T-helper 22 cell (primary cell): Measurements from ENCODE around the gene OGT.
A peak's percentile ranks its signal among the peaks of the same experiment; 100 is the strongest.
"Not testable (repeated sequence)": the region's sequence is repeated elsewhere in the genome, so short reads cannot be mapped to it uniquely, and the experiment has no call there.

Source experiments
- DNase-seq: peaks from one replicate; pipeline ENCODE4 v3.0.0-alpha.2; 2020; ENCODE audit warnings: low read depth

Gene OGT

GRCh38 chrX:71532753-71533425 lies at the start of gene OGT:
Gene OGT, plus strand, starts transcription at chrX:71533104. Its CDS starts 196 bp downstream, at chrX:71533300.
- peak; percentile 87 for DNase-seq

DNA sequence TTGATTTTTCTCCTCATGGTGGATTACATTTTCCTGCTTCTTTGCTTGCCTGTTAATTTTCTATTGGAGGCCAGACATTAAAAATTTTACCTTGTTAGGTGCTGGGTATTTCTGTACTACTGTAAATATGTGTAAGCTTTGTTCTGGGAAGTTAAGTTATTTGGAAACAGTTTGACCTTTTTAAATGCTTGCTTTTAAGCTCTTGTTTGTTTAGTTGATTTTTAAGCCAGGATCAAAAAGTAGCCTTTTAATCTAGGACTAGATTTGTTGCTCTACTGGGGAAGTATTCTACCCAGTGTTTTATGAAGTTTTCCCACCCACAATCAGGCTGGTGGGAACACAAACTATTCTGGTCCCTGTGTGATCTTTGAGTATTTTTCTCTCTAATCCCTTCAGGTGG lies 45.1 kb upstream of the OGT start:
- DNase-seq, result no peak

GRCh38 chrX:71489540-71489939 lies 43.4 kb upstream of the OGT start:
- DNase-seq, result no peak

GRCh38 chrX:71492231-71493065 lies 40.5 kb upstream of the OGT start:
- DNase-seq, result peak; percentile 14

DNA sequence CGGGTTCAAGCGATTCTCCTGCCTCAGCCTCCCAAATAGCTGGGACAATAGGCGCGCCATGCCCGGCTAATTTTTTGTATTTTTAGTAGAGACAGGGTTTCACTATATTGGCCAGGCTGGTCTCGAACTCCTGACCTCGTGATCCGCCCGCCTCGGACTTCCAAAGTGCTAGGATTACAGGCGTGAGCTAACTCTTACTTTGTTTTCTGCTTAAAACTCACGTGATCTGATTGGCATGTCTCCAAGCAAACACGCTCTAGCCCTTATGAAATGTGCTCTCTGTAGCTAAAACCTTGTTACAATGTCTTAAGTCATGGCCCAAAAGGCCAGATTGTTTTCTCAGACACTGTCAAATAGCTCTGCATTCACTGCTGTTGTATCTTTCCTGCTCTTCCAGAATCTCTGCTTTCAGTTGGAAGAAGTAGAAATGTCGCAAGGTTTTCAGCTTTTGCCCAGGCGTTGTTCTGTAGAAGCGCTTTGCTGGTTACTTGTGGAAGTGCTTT lies 39.7 kb upstream of the OGT start:
- no peak for DNase-seq

DNA sequence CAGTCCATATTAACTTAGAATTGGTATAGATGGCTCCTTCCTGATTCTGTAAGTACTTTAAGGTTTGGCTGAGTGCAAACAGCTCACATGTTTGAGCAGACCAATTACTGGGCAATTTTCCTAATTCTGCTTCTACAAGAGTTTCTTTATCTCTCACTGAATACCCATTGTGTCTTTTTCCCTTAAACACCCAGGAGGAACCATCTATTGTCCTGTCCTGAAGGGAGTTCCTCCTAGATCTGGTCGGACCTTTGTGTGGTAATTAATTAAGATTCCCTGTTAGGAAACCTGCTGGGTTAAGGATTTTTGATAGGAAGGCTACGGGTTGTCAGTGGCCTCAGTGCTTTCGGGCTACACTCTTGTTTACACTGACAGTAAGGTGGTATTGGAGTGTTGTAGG lies 36.9 kb upstream of the OGT start:
- DNase-seq, result not testable (repeated sequence)

- no peak for DNase-seq
Observed at GRCh38 chrX:71496476-71496875, 36.4 kb upstream of the OGT start.

DNA sequence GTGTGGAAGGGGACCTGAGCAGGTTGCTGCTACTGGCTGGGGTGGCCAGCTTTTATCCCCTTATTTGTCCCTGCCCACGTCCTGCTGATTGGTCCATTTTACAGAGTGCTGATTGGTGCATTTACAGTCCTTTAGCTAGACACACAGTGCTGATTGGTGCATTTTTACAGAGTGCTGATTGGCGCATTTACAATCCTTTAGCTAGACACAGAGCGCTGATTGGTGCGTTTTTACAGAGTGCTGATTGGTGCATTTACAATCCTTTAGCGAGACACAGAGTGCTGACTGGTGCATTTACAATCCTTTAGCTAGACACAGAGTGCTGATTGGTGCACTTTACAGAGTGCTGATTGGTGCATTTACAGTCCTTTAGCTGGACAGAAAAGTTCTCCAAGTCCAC lies 30.8 kb upstream of the OGT start:
- not testable (repeated sequence) for DNase-seq

DNA sequence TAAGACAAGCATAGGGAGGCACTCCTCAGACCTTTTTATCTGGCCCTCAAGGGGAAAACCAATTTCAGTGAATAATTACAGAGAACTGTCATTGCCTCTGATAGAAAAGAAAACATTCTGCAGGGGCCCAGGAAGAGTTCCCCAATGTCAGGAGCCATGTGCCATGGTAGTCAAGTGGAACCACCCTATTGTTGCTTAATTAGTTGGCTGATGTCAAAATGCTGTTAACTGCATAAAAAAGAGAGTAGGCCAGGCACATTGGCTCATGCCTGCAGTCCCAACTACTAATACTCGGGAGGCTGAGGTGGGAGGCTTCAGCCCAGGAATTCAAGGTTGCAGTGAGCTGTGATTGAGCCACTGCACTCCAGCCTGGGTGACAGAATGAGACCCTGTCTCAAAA lies 28.6 kb upstream of the OGT start:
- DNase-seq, result no peak

DNA sequence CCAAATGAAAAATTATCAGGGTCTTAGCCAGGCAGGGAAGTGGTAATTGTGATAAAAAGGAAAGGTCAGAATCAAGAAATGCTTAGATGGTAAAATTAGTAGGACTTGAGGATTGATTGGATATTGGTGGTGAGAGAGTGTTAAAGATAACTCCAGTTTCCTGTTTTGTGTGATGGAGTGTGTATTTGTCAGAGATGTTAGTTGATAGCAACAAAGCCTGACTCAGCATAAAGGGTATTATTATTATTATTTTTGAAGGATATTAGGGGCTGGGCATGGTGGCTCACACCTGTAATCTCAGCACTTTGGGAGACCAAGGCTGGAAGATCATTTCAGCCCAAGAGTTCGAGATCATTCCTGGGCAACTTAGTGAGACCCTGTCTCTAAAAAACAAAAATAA lies 23.6 kb upstream of the OGT start:
- no peak for DNase-seq

DNA sequence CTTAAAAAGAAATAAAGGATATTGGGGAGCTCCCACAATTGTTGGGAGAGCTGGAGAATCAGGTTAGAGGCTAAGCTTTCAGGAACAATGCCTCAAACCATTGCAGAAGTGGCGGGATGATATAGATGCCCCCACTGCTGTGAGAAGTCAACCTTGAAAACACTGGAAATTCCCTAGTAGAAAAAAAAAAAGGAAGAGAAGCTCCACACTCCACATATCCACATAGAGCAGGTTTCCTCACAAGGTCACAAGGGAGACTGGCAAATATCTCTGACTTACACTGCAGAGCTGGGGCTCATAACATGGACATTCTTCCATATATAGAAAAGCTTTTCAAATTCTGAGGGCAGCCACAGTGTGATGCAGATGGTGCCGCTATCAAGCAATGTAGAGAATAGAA lies 22.7 kb upstream of the OGT start:
- no peak for DNase-seq

DNA sequence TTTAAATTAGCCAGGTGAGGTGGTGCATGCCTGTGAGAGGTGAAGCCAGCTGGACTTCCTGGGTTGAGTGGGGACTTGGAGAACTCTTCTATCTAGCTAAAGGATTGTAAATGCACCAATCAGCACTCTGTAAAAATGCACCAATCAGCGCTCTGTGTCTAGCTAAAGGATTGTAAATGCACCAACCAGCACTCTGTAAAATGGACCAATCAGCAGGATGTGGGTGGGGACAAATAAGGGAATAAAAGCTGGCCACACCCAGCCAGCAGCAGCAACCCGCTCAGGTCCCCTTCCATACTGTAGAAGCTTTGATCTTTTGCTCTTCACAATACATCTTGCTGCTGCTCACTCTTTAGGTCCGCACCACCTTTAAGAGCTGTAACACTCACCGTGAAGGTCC lies 19.2 kb upstream of the OGT start:
- DNase-seq, result not testable (repeated sequence)

DNA sequence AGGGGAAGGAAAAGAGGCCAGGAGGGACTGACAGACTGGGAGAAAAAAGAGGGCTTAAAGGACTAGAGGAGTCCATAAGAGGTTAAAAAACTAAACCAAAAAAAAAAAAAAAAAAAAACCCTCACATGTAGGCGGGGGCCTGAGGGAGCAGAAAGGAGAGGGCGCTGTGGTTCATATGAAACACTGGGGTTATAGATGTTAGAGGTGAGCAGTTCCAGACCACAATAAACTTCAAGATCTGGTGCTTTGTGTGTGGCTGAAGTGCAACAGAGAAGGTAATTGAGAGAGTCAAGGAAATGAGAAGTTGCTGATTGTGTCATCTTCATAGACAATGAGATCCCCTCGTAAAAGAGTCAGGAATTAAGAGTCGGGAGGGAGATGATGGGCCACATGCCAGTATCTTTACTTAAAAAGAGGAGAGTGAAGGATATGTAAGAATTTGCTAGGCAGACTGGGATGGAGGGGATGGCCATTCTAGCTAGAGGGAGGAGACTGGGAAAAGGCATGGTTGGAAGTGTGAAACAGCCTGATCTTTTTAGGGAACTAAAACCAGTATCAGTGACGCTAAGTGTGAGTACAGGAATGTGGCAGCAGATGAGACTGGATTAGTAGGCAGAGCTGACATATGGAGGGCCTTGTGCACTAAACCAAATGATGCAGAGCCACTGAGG lies 18.4 kb upstream of the OGT start:
- no peak for DNase-seq

GRCh38 chrX:71515038-71515396 lies 17.9 kb upstream of the OGT start:
- no peak for DNase-seq

- DNase-seq, result no peak
Observed at GRCh38 chrX:71525316-71525715, 7.6 kb upstream of the OGT start.

DNA sequence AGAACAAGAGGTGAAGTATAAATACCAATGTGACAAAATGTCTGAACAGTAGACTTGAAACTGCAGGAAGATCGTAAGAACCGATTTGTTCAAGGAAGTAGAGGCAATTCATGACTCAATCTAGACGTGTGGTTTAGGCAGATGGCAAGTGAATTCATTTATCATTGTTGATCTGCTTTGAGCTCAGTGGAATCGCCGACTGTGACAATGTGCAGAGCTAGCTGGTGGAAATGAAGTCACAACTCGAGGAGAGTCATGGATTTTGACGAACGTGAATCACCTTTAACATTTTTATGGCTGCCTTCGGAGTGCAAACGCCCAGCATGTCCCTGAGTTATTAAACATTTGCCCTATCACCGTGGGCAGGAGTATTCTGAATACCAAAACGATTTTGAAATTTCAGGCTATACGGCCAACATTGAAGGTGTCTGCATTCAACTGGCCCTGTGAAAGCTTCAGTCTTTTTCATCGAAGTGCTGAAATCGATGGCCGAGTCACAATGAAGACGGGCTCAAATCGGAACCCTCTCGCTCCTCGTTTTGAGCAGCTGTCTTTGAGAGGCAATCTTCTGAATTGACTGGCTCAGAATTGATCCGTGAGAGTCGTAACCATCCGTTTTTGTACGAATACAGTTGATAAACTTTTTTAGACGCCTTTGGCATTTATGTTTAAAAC lies 689 bp upstream of the OGT start:
- peak; percentile 56 for DNase-seq

GRCh38 chrX:71533516-71533850 lies 579 bp downstream of the OGT start:
- no peak for DNase-seq

DNA sequence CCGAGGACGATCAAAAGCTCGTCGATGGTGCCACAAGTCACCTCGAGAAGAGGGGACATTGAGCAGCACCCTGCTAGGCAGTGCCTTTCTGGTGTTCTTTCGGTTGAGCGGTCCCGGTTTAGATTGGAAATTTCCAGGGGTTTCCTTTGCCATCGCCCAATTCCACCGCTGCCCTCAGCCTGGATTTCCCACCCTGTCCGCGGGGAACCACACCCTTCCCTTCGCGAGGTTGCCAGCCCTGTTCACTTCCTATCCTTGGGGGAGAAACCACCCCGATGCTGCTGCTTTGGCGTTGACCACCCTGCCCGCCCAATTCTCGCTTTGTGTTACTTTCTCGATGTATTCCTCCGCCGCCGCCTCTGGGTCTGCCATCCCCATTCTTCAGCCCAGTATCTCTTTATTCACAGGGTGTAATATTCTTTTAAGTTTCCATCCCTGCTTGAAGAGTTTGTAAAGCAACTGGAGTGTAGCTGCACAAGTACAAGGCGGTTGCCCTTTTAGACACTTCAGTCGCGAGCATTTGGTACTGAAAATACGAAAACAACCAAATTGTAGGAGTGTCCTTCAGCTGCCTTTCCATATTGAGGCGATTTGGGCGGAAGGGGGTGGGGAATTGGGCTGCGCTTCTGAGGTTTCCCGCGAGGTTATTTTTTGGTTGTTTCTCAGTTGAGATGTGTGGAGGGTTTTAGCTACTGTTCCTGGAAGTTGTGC lies 1.1 kb downstream of the OGT start:
- peak; percentile 32 for DNase-seq

DNA sequence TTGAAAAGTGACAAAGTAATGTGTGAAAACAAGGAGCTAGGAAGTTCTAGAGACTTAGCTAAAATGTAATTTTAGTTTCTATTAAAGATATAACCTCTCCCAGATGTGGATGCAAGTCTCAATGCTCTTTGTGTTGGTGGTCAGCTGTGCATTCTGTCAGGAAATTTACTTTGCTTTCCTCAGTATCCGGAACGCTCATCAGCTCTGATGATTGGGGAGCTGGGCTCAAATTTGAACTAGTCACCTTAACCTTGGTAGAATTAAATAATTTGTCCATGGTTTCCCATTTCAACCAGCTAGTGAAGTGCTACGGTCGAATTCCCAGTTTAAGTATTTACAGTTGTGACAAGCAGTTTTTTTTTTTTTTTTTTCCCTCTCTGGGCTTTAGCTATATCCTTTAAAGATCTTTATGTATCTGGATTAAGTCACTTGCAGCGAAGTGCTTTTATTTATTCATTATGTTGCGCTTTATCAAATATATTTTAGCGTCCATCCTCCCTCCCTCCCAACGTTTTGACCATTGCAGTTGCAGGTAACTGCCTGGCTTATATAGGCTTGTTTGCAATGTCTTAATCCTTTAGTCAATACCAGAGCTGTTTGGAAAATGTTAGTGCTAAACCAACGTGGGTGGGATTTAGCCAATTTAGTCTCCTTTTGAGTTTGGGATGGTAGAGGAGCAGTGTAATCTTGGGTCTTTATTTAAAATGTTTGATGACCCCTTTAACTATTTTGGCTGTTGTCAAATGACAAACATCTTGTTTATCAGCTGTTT lies 2.1 kb downstream of the OGT start:
- DNase-seq, result no peak

DNA sequence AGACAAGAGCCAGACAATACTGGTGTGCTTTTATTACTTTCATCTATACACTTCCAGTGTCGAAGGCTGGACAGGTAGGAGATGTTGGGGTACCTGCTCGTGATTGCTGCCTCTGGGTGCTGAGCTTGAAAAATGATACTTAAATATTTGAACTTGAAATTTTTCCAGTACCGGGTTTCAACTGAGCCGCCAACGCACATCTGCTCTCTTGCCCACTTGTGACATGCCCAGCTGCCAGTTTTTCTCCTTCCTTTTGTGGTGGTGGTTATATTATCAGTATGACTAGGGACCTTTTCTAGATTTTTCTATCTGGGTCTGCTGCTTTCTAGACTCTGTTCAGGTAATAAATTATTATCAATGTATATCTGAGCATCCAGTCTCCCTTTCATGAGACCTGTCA lies 3.4 kb downstream of the OGT start:
- no peak for DNase-seq

DNA sequence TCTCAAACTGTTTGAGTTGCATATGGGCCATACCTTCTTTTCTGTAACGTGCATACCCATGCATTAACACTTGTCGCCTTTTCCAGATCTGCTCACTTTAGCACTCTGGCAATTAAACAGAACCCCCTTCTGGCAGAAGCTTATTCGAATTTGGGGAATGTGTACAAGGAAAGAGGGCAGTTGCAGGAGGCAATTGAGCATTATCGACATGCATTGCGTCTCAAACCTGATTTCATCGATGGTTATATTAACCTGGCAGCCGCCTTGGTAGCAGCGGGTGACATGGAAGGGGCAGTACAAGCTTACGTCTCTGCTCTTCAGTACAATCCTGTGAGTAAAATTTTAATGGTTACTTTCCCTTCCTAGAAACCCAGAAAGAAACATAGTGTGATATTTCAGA lies 4.8 kb downstream of the OGT start:
- DNase-seq, result no peak
